ENCODE results near the gene AMFR. TPM values are rescaled to one million over a fixed set of nuclear protein-coding genes. Genes with fewer than 3 reads are reported as not detected.

AMFR gene
- total and polyA plus RNA-seq, 2 of the 13 experiments (the other 11 are each of a cell fraction or from before 2014, with no cell fraction given), result 52.9 to 108 TPM

DNA sequence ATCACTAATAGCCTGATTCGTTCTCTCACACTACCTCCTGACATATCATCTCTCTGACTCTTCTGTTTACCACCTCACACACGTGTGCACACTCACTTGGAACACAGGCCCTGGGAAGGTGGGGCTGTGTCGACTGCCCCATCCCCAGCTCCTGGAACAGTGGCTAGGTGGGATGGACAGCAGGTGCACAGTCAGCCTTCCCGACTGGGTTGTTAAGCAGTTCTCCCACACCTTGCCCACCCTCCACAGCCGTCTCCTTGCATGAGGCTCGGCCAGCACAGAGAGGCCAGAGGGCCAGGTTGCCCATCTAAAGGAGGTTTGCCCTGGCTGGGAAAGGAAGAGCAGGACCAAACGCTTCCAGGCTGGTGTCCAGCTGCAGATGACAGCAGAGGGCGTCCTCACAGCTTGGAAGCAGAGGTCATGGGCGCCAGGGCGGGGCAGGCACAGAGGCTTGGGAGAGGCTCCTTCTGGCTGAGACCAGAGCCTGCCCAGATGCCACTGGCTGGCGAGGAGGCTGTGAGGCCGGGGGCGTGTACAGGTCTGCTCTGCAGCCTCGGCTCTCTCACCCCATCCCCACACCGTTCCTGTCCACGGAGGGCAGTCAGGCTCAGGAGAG is 92.8 kb downstream of the AMFR start (continued):
- TF ChIP-seq ZNF382 (CRISPR knock-in tag; IDR thresholded peaks at IDR 0.05; ENCODE audit: borderline replicate concordance), result no peak
- TF ChIP-seq HIVEP1 (CRISPR knock-in tag; IDR thresholded peaks at IDR 0.05), result no peak
- no peak for TF ChIP-seq ZC3H4 (CRISPR knock-in tag; IDR thresholded peaks at IDR 0.05; ENCODE audit: borderline replicate concordance)
- no peak for TF ChIP-seq JUNB (CRISPR knock-in tag; IDR thresholded peaks at IDR 0.05; ENCODE audit: borderline replicate concordance)
- no peak for TF ChIP-seq NFE2 (CRISPR knock-in tag; IDR thresholded peaks at IDR 0.05)
- no peak for TF ChIP-seq ZNF703 (CRISPR knock-in tag; IDR thresholded peaks at IDR 0.05; ENCODE audit: borderline replicate concordance)
- TF ChIP-seq SIX4 (CRISPR knock-in tag; IDR thresholded peaks at IDR 0.05), result no peak
- peak; percentile 94 for TF ChIP-seq STAG1 (CRISPR knock-in tag; IDR thresholded peaks at IDR 0.05)
- no peak for TF ChIP-seq ZNF124 (CRISPR knock-in tag; IDR thresholded peaks at IDR 0.05)
- 0 out of 2 replicates have a peak, but pooled peaks have one; percentile 28 for TF ChIP-seq SALL2 (CRISPR knock-in tag; IDR thresholded peaks at IDR 0.05)
- TF ChIP-seq ZMYM4 (CRISPR knock-in tag; IDR thresholded peaks at IDR 0.05), result peak; percentile 58; the same call in 1 of the 2 replicates
- no peak for TF ChIP-seq NFE2L1 (CRISPR knock-in tag; IDR thresholded peaks at IDR 0.05; ENCODE audit: borderline replicate concordance)
- TF ChIP-seq, protein P1, sequence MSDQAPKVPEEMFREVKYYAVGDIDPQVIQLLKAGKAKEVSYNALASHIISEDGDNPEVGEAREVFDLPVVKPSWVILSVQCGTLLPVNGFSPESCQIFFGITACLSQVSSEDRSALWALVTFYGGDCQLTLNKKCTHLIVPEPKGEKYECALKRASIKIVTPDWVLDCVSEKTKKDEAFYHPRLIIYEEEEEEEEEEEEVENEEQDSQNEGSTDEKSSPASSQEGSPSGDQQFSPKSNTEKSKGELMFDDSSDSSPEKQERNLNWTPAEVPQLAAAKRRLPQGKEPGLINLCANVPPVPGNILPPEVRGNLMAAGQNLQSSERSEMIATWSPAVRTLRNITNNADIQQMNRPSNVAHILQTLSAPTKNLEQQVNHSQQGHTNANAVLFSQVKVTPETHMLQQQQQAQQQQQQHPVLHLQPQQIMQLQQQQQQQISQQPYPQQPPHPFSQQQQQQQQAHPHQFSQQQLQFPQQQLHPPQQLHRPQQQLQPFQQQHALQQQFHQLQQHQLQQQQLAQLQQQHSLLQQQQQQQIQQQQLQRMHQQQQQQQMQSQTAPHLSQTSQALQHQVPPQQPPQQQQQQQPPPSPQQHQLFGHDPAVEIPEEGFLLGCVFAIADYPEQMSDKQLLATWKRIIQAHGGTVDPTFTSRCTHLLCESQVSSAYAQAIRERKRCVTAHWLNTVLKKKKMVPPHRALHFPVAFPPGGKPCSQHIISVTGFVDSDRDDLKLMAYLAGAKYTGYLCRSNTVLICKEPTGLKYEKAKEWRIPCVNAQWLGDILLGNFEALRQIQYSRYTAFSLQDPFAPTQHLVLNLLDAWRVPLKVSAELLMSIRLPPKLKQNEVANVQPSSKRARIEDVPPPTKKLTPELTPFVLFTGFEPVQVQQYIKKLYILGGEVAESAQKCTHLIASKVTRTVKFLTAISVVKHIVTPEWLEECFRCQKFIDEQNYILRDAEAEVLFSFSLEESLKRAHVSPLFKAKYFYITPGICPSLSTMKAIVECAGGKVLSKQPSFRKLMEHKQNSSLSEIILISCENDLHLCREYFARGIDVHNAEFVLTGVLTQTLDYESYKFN (CRISPR knock-in tag; conservative IDR thresholded peaks at IDR 0.05), result 0 out of 2 replicates have a peak, but pooled peaks have one; percentile 20
- TF ChIP-seq SPEN (CRISPR knock-in tag; IDR thresholded peaks at IDR 0.05; ENCODE audit: low read depth), result peak; percentile 36; the same call in 1 of the 2 replicates
- TF ChIP-seq, protein P2, sequence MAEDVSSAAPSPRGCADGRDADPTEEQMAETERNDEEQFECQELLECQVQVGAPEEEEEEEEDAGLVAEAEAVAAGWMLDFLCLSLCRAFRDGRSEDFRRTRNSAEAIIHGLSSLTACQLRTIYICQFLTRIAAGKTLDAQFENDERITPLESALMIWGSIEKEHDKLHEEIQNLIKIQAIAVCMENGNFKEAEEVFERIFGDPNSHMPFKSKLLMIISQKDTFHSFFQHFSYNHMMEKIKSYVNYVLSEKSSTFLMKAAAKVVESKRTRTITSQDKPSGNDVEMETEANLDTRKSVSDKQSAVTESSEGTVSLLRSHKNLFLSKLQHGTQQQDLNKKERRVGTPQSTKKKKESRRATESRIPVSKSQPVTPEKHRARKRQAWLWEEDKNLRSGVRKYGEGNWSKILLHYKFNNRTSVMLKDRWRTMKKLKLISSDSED (CRISPR knock-in tag; IDR thresholded peaks at IDR 0.05), result no peak
- TF ChIP-seq RXRA (CRISPR knock-in tag; IDR thresholded peaks at IDR 0.05), result peak; percentile 52; the same call in 1 of the 2 replicates
- TF ChIP-seq ZNF512B (CRISPR knock-in tag; IDR thresholded peaks at IDR 0.05; ENCODE audit: borderline replicate concordance), result peak; percentile 74; the same call in 1 of the 2 replicates
